ENCODE measurements around the gene R3HDM1. TPM values are rescaled to one million over a fixed set of nuclear protein-coding genes. Genes with fewer than 3 reads are reported as not detected.

R3HDM1 gene
- total and polyA plus RNA-seq, 2 of the 4 experiments (the other 2 are of a cell fraction) = 5.9 to 38.1 TPM

GRCh38 chr2:135733045-135733444 lies 201.8 kb downstream of the R3HDM1 start:
- no peaks in the 10 kb centered on the region for H3K36me3 ChIP-seq (ENCODE audit: control insufficient read depth, insufficient read depth, low read length)
- H3K27me3 ChIP-seq (ENCODE audit: control insufficient read depth, insufficient read depth, low read length) = no peaks in the 10 kb centered on the region
- ATAC-seq (ENCODE audit: low read depth) = no peak
- no TSS peak for BruUV-seq (replicated peaks)
- no peak overlapping the region for H3K27ac ChIP-seq (ENCODE audit: insufficient read depth, low read length)
- no peaks in the 10 kb centered on the region for H3K9me3 ChIP-seq (ENCODE audit: control insufficient read depth, insufficient read depth, low read length)
- H4K20me1 ChIP-seq (ENCODE audit: insufficient read depth, low read length) = no peaks in the 10 kb centered on the region
- no peak overlapping the region for H2BK120ac ChIP-seq (ENCODE audit: low read depth, low read length)
- H2AFZ ChIP-seq (replicated peaks; ENCODE audit: low read length, poor library complexity) = no peak overlapping the region
- no peak overlapping the region for H3K4me2 ChIP-seq (ENCODE audit: low read depth, low read length)
- H4K91ac ChIP-seq (ENCODE audit: insufficient read depth, low read depth, low read length) = no peak overlapping the region
- no peak overlapping the region for H2BK15ac ChIP-seq (ENCODE audit: low read depth, low read length)
- CTCF ChIA-PET = interaction anchor here (1.3 kb wide), 1 partner anchor 8 kb away, joined by 3 read pairs; the partner anchor contains the start of gene UBXN4
- H3K9me1 ChIP-seq (ENCODE audit: insufficient read depth, low read length) = no peaks in the 10 kb centered on the region
- no peak overlapping the region for H3K9ac ChIP-seq (ENCODE audit: low read depth, low read length)
- POLR2A ChIA-PET (ENCODE audit: unreplicated experiment) = interaction anchor here (0.5 kb wide), 1 partner anchor 27 kb away, joined by 4 read pairs; no protein-coding TSS in a partner anchor
- H3K23ac ChIP-seq (ENCODE audit: low read depth, low read length) = no peak overlapping the region
- H2BK20ac ChIP-seq (ENCODE audit: low read depth, low read length) = no peak overlapping the region
- no CpG with 5 or more reads among the region's 2 CpGs for WGBS, 2 experiments (ENCODE audit: extremely low coverage in 2 of 2, insufficient read length in 1 of 2)
- no peak overlapping the region for H3K14ac ChIP-seq (replicated peaks; ENCODE audit: low read depth, low read length)
- H3K18ac ChIP-seq (ENCODE audit: low read depth, low read length) = no peak overlapping the region
- no peak overlapping the region for H2AK5ac ChIP-seq (ENCODE audit: low read depth, low read length)
- in situ Hi-C loops (cut with MboI; ENCODE audit: low sequenced_read_pairs) (no loop called here), intact Hi-C loops (cut with micrococcal nuclease) (no loop called here), dilution Hi-C loops (cut with HindIII; ENCODE audit: low sequenced_read_pairs, unreplicated experiment) (no loop called here)
- H3K79me1 ChIP-seq (ENCODE audit: low read depth in 1 of 2, low read length in 2 of 2) = no peaks in the 10 kb centered on the region
- no peak overlapping the region for H2AK9ac ChIP-seq (replicated peaks; ENCODE audit: low read depth, low read length, poor library complexity)
- H4K8ac ChIP-seq (ENCODE audit: low read depth in 2 of 2, low read length in 2 of 2) = no peak overlapping the region
- H3K4me3 ChIP-seq (ENCODE audit: insufficient read depth, low read depth, low read length) = no peak overlapping the region
- 0 out of 2 replicates have a peak overlapping the region, but pooled peaks have one; percentile 6 for H3K56ac ChIP-seq (ENCODE audit: extremely low read depth, insufficient read depth, low read length)
- H3K4me1 ChIP-seq (ENCODE audit: control insufficient read depth, insufficient read depth, low read length) = no peaks in the 10 kb centered on the region
- no peak overlapping the region for H3K4ac ChIP-seq (ENCODE audit: low read depth, low read length)
- no peak for TF ChIP-seq MAFK (IDR thresholded peaks at IDR 0.05; ENCODE audit: low read depth, low read length)
- TF ChIP-seq RFX5 (IDR thresholded peaks at IDR 0.05; ENCODE audit: low read depth, low read length) = no peak
- no peak for TF ChIP-seq RCOR1 (IDR thresholded peaks at IDR 0.05; ENCODE audit: insufficient replicate concordance, low read length)
- TF ChIP-seq USF2 (IDR thresholded peaks at IDR 0.05; ENCODE audit: low read depth, low read length) = no peak
- no peak for TF ChIP-seq CTCF (conservative IDR thresholded peaks at IDR 0.05; ENCODE audit: low read depth, low read length)
- no peak for TF ChIP-seq CEBPB (IDR thresholded peaks at IDR 0.05; ENCODE audit: low read depth, low read length)
- no peak for TF ChIP-seq POLR2A (IDR thresholded peaks at IDR 0.05; ENCODE audit: low read depth, low read length)
- no peak for TF ChIP-seq NFE2L2 (IDR thresholded peaks at IDR 0.05; ENCODE audit: low read depth, low read length)
- TF ChIP-seq SMC3 (IDR thresholded peaks at IDR 0.05; ENCODE audit: low read depth, low read length) = no peak
- no peak for TF ChIP-seq MAZ (IDR thresholded peaks at IDR 0.05; ENCODE audit: borderline replicate concordance, low read depth, low read length)
- TF ChIP-seq RAD21 (IDR thresholded peaks at IDR 0.05; ENCODE audit: low read length) = no peak
- no peak for TF ChIP-seq CHD1 (IDR thresholded peaks at IDR 0.05; ENCODE audit: low read depth, low read length)
- no peak for DNase-seq
- no peak overlapping the region for H2BK5ac ChIP-seq (ENCODE audit: low read depth, low read length, poor library complexity, severe bottlenecking)
- H4K5ac ChIP-seq (ENCODE audit: low read depth, low read length) = no peak overlapping the region
